ENCODE data around the gene DNAH9.

The DNAH9 gene

DNA sequence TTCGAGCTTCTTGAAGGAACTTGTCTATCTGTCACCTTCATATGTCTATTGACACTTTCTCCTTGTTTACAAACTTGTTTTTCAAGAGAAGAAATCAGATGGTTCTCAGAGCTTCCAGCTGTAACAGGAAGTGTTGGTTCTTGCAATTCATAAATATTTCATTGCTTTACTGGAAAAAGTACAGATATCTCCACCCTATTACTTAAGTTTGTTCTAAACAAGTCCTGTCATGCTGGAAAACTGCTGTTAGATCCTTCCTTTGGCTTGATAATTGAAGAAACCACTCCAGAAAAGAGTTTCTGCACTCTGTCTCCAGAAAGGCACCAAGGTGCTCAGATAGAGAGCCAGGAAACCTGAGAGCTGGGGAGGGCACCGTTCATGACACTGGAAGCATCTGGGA, 181.6 kb downstream of the DNAH9 start:
- WGBS (ENCODE audit: extremely low coverage, insufficient coverage, low lambda C conversion rate) = no CpG with 5 or more reads among the region's 2 CpGs

DNA sequence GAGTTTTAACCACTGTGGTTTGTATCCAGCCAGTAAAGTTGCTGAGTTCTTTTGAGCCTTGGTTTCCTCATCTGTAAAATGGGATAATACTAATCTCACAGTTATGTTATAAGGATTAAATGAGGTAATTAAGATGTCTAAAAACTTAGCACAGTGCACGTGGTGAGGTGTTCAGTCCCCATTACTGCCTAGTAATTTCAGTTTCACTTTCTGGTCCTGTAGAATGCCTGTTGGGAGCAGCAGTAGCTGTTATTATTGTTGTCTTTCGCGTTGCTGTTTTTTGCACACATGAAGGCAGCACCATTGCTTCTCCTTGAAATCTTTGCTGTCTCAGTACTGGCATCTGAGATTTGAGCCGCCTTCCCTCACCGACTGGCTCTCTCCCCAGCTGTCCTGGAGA, 182.4 kb downstream of the DNAH9 start:
- no peaks in the 10 kb centered on the region for H3K4me1 ChIP-seq (ENCODE audit: control insufficient read depth, low read depth, low read length)
- H2BK5ac ChIP-seq (ENCODE audit: low read length) = no peak overlapping the region
- no peak overlapping the region for H4K8ac ChIP-seq (ENCODE audit: low read depth, low read length)
- H3K23ac ChIP-seq (ENCODE audit: low read length) = no peak overlapping the region
- no peak overlapping the region for H3K9ac ChIP-seq (ENCODE audit: low read length)
- no peaks in the 10 kb centered on the region for H3K27me3 ChIP-seq (ENCODE audit: insufficient read depth, low read length, poor library complexity)
- no peak for DNase-seq
- H3K36me3 ChIP-seq (ENCODE audit: control insufficient read depth, insufficient read depth, low read length) = no peaks in the 10 kb centered on the region
- no peak overlapping the region for H3K4me2 ChIP-seq (ENCODE audit: low read length)
- H2AK5ac ChIP-seq (ENCODE audit: low read length) = no peak overlapping the region
- H3K27ac ChIP-seq (ENCODE audit: low read depth, low read length) = no peak overlapping the region
- no peak overlapping the region for H3K4me3 ChIP-seq (ENCODE audit: low read length)
- WGBS (ENCODE audit: extremely low coverage, insufficient coverage, low lambda C conversion rate) = no CpG with 5 or more reads among the region's 5 CpGs
- no peak overlapping the region for H2BK120ac ChIP-seq (ENCODE audit: low read depth, low read length)
- H3K18ac ChIP-seq (ENCODE audit: low read length) = no peak overlapping the region
- H3K79me1 ChIP-seq (ENCODE audit: low read length) = no peaks in the 10 kb centered on the region
- H3K56ac ChIP-seq (ENCODE audit: low read length) = no peak overlapping the region
- H3K79me2 ChIP-seq (ENCODE audit: control insufficient read depth, insufficient read depth, low read length) = no peaks in the 10 kb centered on the region
- H3K4ac ChIP-seq (ENCODE audit: low read depth, low read length) = no peak overlapping the region
- no peak overlapping the region for H2BK15ac ChIP-seq (replicated peaks; ENCODE audit: low read depth)
- H4K5ac ChIP-seq (ENCODE audit: low read length) = no peak overlapping the region

More for the DNA sequence above, 181.6 kb downstream of the DNAH9 start:
- Histone ChIP-seq H3K4me1 (ENCODE audit: control insufficient read depth, low read depth, low read length) (no peaks in the 10 kb centered on the region), H2BK120ac (ENCODE audit: low read depth, low read length) (no peak overlapping the region), H3K18ac (ENCODE audit: low read length) (no peak overlapping the region), H4K5ac (ENCODE audit: low read length) (no peak overlapping the region), H3K56ac (ENCODE audit: low read length) (no peak overlapping the region), H3K4ac (ENCODE audit: low read depth, low read length) (no peak overlapping the region), H4K8ac (ENCODE audit: low read depth, low read length) (no peak overlapping the region), H3K27ac (ENCODE audit: low read depth, low read length) (no peak overlapping the region), H3K79me2 (ENCODE audit: control insufficient read depth, insufficient read depth, low read length) (no peaks in the 10 kb centered on the region), H3K4me3 (ENCODE audit: low read length) (no peak overlapping the region), H3K27me3 (ENCODE audit: insufficient read depth, low read length, poor library complexity) (no peaks in the 10 kb centered on the region), H3K23ac (ENCODE audit: low read length) (no peak overlapping the region), H2BK15ac (replicated peaks; ENCODE audit: low read depth) (no peak overlapping the region), H2BK5ac (ENCODE audit: low read length) (no peak overlapping the region), H2AK5ac (ENCODE audit: low read length) (no peak overlapping the region), H3K79me1 (ENCODE audit: low read length) (no peaks in the 10 kb centered on the region), H3K36me3 (ENCODE audit: control insufficient read depth, insufficient read depth, low read length) (no peaks in the 10 kb centered on the region), H3K4me2 (ENCODE audit: low read length) (no peak overlapping the region), H3K9ac (ENCODE audit: low read length) (no peak overlapping the region)
- no peak for DNase-seq

GRCh38 chr17:11786711-11787438, 188.6 kb downstream of the DNAH9 start:
- no CpG with 5 or more reads among the region's 9 CpGs for WGBS (ENCODE audit: extremely low coverage, insufficient coverage, low lambda C conversion rate)
- Histone ChIP-seq H2AK5ac (ENCODE audit: low read length) (no peak overlapping the region), H3K23ac (ENCODE audit: low read length) (no peak overlapping the region), H3K79me1 (ENCODE audit: low read length) (no peaks in the 10 kb centered on the region), H2BK5ac (ENCODE audit: low read length) (no peak overlapping the region), H3K27ac (ENCODE audit: low read depth, low read length) (no peak overlapping the region), H3K79me2 (ENCODE audit: control insufficient read depth, insufficient read depth, low read length) (no peaks in the 10 kb centered on the region), H4K5ac (ENCODE audit: low read length) (no peak overlapping the region), H3K4ac (ENCODE audit: low read depth, low read length) (no peak overlapping the region), H3K27me3 (ENCODE audit: insufficient read depth, low read length, poor library complexity) (no peaks in the 10 kb centered on the region), H3K9ac (ENCODE audit: low read length) (no peak overlapping the region), H3K4me1 (ENCODE audit: control insufficient read depth, low read depth, low read length) (no peaks in the 10 kb centered on the region), H3K4me2 (ENCODE audit: low read length) (no peak overlapping the region), H2BK120ac (ENCODE audit: low read depth, low read length) (no peak overlapping the region), H3K18ac (ENCODE audit: low read length) (no peak overlapping the region), H3K56ac (ENCODE audit: low read length) (no peak overlapping the region), H3K4me3 (ENCODE audit: low read length) (no peak overlapping the region), H3K36me3 (ENCODE audit: control insufficient read depth, insufficient read depth, low read length) (no peaks in the 10 kb centered on the region), H2BK15ac (replicated peaks; ENCODE audit: low read depth) (no peak overlapping the region), H4K8ac (ENCODE audit: low read depth, low read length) (no peak overlapping the region)
- DNase-seq = no peak

DNA sequence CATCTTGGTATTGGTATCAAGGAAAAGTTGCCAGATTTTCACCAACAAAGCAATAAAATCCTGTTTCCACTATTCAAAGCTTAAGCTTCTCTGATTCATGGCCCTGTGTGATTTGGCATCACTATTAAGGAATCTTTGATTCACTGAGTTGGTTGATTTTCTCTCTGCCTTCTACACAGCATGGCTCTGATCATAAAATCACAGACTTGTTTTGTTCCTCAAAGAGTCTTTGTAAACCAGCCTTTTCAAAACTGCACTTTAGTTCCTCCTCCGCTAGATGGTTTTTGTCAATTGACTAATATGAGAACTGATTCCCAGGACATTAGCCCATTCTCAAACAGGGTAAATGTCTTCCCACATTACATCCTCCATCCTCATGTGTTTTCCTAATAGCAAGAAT, 197.6 kb downstream of the DNAH9 start:
- DNase-seq = no peak
- H3K4me3 ChIP-seq (ENCODE audit: low read length) = no peak overlapping the region

DNA sequence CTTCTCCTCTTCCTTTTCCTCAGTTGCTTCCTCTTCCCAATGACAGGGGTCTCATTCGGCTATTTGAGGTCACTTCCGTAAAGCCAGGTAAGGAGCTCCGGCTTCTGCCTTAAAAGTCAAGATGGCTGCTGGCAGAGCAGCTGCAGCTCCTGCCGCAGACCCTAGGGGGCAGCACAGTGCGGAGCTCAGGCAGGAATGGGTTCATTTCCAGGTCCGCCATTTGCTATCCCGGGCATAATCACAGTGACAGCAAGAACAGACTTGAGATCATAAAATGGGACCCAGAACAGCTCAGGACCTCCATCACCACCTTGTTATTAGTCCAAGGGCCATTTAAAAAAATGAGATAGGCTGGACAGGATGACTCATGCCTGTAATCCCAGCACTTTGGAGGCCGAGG, 199.5 kb downstream of the DNAH9 start:
- Histone ChIP-seq H3K4ac (ENCODE audit: low read depth, low read length) (no peak overlapping the region), H3K4me2 (ENCODE audit: low read length) (no peak overlapping the region), H3K9ac (ENCODE audit: low read length) (no peak overlapping the region), H3K18ac (ENCODE audit: low read length) (no peak overlapping the region), H3K79me1 (ENCODE audit: low read length) (no peaks in the 10 kb centered on the region), H3K4me1 (ENCODE audit: control insufficient read depth, low read depth, low read length) (no peaks in the 10 kb centered on the region), H3K23ac (ENCODE audit: low read length) (no peak overlapping the region), H2BK15ac (replicated peaks; ENCODE audit: low read depth) (no peak overlapping the region), H2BK5ac (ENCODE audit: low read length) (no peak overlapping the region), H3K56ac (ENCODE audit: low read length) (no peak overlapping the region), H3K4me3 (ENCODE audit: low read length) (no peak overlapping the region), H2BK120ac (ENCODE audit: low read depth, low read length) (no peak overlapping the region), H3K79me2 (ENCODE audit: control insufficient read depth, insufficient read depth, low read length) (no peaks in the 10 kb centered on the region), H4K5ac (ENCODE audit: low read length) (no peak overlapping the region), H3K27me3 (ENCODE audit: insufficient read depth, low read length, poor library complexity) (no peaks in the 10 kb centered on the region), H2AK5ac (ENCODE audit: low read length) (no peak overlapping the region), H3K27ac (ENCODE audit: low read depth, low read length) (no peak overlapping the region), H3K36me3 (ENCODE audit: control insufficient read depth, insufficient read depth, low read length) (no peaks in the 10 kb centered on the region), H4K8ac (ENCODE audit: low read depth, low read length) (no peak overlapping the region)
- WGBS (ENCODE audit: extremely low coverage, insufficient coverage, low lambda C conversion rate) = no CpG with 5 or more reads among the region's 8 CpGs
- DNase-seq = peak; percentile 6

More for the DNA sequence above, 197.6 kb downstream of the DNAH9 start:
- H3K9ac ChIP-seq (ENCODE audit: low read length) = no peak overlapping the region
- no peak overlapping the region for H2BK5ac ChIP-seq (ENCODE audit: low read length)
- WGBS (ENCODE audit: extremely low coverage, insufficient coverage, low lambda C conversion rate) = no CpG with 5 or more reads among the region's 1 CpG
- H3K56ac ChIP-seq (ENCODE audit: low read length) = no peak overlapping the region
- no peak overlapping the region for H2AK5ac ChIP-seq (ENCODE audit: low read length)
- H3K18ac ChIP-seq (ENCODE audit: low read length) = no peak overlapping the region
- H3K4me2 ChIP-seq (ENCODE audit: low read length) = no peak overlapping the region
- H3K79me1 ChIP-seq (ENCODE audit: low read length) = no peaks in the 10 kb centered on the region
- H3K4me1 ChIP-seq (ENCODE audit: control insufficient read depth, low read depth, low read length) = no peaks in the 10 kb centered on the region
- H4K8ac ChIP-seq (ENCODE audit: low read depth, low read length) = no peak overlapping the region
- H4K5ac ChIP-seq (ENCODE audit: low read length) = no peak overlapping the region
- H3K27me3 ChIP-seq (ENCODE audit: insufficient read depth, low read length, poor library complexity) = no peaks in the 10 kb centered on the region
- H3K4ac ChIP-seq (ENCODE audit: low read depth, low read length) = no peak overlapping the region
- no peak overlapping the region for H3K23ac ChIP-seq (ENCODE audit: low read length)
- no peaks in the 10 kb centered on the region for H3K36me3 ChIP-seq (ENCODE audit: control insufficient read depth, insufficient read depth, low read length)
- H3K79me2 ChIP-seq (ENCODE audit: control insufficient read depth, insufficient read depth, low read length) = no peaks in the 10 kb centered on the region
- H3K27ac ChIP-seq (ENCODE audit: low read depth, low read length) = no peak overlapping the region
- H2BK15ac ChIP-seq (replicated peaks; ENCODE audit: low read depth) = no peak overlapping the region
- H2BK120ac ChIP-seq (ENCODE audit: low read depth, low read length) = no peak overlapping the region

Measured in mesendoderm (in vitro differentiated cells).